Measurements from ENCODE around the gene TBC1D10A.

- TF ChIP-seq POLR2A (IDR thresholded peaks at IDR 0.05) (no peak), CTCF (IDR thresholded peaks at IDR 0.05) (peak; percentile 98 to 99 (median 98))
These were observed 63.6 kb downstream of the TBC1D10A start for GRCh38 chr22:30262917-30263741.
